ENCODE data around the gene GNG13.

- TF ChIP-seq POLR2A (IDR thresholded peaks at IDR 0.05) (no peak), CTCF (IDR thresholded peaks at IDR 0.05) (no peak)
Observed at GRCh38 chr16:825341-826061, 25.0 kb upstream of the GNG13 start.

Data from adrenal gland (tissue), 5 donors.